Ramos (cell line): Measurements from ENCODE around the gene ZSCAN30.

ENCODE experiments used
- in situ Hi-C: fragments of 300-500 bp; cut with MboI; formaldehyde crosslinking; loops from one replicate; pipeline ENCODE4 v1.14.3; 2022; ENCODE audit warnings: low sequenced_read_pairs; ENCODE audit not compliant: unreplicated experiment

ZSCAN30 gene

GRCh38 chr18:35283923-35284794 lies 5.9 kb downstream of the ZSCAN30 start:
- in situ Hi-C loops = no loop called here

GRCh38 chr18:35282353-35282752 lies 7.7 kb downstream of the ZSCAN30 start:
- in situ Hi-C loops = no loop called here

GRCh38 chr18:35278969-35279368 lies 11.1 kb downstream of the ZSCAN30 start:
- in situ Hi-C loops = no loop called here

GRCh38 chr18:35278085-35278484 lies 11.9 kb downstream of the ZSCAN30 start:
- in situ Hi-C loops = no loop called here

GRCh38 chr18:35277633-35278032 lies 12.4 kb downstream of the ZSCAN30 start:
- in situ Hi-C loops = no loop called here

- in situ Hi-C loops = no loop called here
Observed at GRCh38 chr18:35276267-35276666, 13.8 kb downstream of the ZSCAN30 start.

- in situ Hi-C loops = no loop called here
Observed at GRCh38 chr18:35271656-35272055, 18.4 kb downstream of the ZSCAN30 start.

- in situ Hi-C loops = no loop called here
Observed at GRCh38 chr18:35268821-35269220, 21.2 kb downstream of the ZSCAN30 start.

- in situ Hi-C loops = no loop called here
Observed at GRCh38 chr18:35267809-35268208, 22.2 kb downstream of the ZSCAN30 start.

- in situ Hi-C loops = no loop called here
Observed at GRCh38 chr18:35267161-35267651, 22.8 kb downstream of the ZSCAN30 start.

GRCh38 chr18:35264409-35264808 lies 25.6 kb downstream of the ZSCAN30 start:
- in situ Hi-C loops = no loop called here

- in situ Hi-C loops = no loop called here
Observed at GRCh38 chr18:35256947-35257346, 33.1 kb downstream of the ZSCAN30 start.

- in situ Hi-C loops = no loop called here
Observed at GRCh38 chr18:35253655-35254287, 36.3 kb downstream of the ZSCAN30 start.

GRCh38 chr18:35252466-35252865 lies 37.6 kb downstream of the ZSCAN30 start:
- in situ Hi-C loops = no loop called here

- in situ Hi-C loops = no loop called here
Observed at GRCh38 chr18:35248429-35248828, 41.6 kb downstream of the ZSCAN30 start.

- in situ Hi-C loops = no loop called here
Observed at GRCh38 chr18:35247412-35248249, 42.4 kb downstream of the ZSCAN30 start.

- in situ Hi-C loops = no loop called here
Observed at GRCh38 chr18:35246831-35247230, 43.2 kb downstream of the ZSCAN30 start.

GRCh38 chr18:35245719-35246317 lies 44.2 kb downstream of the ZSCAN30 start:
- in situ Hi-C loops = no loop called here

GRCh38 chr18:35244671-35245070 lies 45.4 kb downstream of the ZSCAN30 start:
- in situ Hi-C loops = no loop called here

GRCh38 chr18:35242426-35242825 lies 47.6 kb downstream of the ZSCAN30 start:
- in situ Hi-C loops = no loop called here
